Stimulated activated CD4-positive, alpha-beta T cell treated with anti-CD3 and anti-CD28 coated beads, TNF-alpha, amount 100 ng/mL, for 4 hours (primary cell): ENCODE data around the gene TBL1Y.
"Not testable (repeated sequence)": the region's sequence is repeated elsewhere in the genome, so short reads cannot be mapped to it uniquely, and the experiment has no call there.

Experiments used
- DNase-seq, 3 experiments: peaks; one replicate each; pipeline ENCODE4 v3.0.0-alpha.2; 2020; ENCODE audit warnings: low read depth in 3 of 3

The TBL1Y gene

DNA sequence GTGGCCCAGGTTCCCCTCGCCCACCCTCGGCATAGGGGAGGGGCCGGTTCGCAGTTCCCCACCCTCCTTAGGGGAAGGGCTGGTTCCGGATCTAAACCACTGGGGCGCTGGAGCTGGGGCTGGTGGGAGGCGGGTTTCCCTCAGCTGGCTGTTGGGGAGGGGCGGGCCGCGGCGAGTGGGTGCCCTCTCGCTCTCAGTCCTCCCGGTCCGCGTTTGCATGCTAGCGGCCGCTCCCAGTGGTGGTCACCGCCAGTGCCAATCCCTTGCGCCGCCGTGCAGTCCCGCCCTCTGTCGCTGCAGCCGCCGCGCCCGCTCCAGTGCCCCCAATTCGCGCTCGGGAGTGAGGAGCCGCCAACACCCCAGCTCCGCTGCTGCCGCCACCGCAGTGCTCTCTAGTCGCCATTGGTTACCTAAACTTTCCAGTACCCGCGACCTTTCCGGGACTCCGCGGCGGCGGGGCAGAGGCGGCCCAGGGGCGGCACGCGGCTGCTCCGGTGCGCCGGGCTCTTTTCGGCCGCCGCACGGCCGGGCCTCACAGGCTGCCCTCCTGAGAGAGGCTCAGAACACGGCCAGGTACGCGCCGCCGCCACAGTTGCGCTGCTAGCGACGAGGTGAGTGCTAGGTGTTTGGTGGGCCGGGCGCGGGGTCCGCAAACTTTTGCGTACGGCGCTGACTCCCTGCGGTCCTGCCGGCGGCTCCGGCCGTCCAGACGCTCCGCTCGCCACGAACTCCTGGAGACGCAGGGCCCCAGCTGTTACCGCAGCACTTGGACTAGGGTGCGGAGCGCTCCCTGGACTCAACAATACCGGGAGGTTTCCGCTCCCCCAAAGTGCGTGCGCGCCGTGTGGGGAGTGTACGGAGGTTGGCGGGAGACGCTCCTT is at the start of gene TBL1Y:
Gene TBL1Y, plus strand, starts transcription at position 326 of the 881 bp plus-strand sequence. CDS start 114,388 bp downstream, outside the sequence.
- DNase-seq = no peak

DNA sequence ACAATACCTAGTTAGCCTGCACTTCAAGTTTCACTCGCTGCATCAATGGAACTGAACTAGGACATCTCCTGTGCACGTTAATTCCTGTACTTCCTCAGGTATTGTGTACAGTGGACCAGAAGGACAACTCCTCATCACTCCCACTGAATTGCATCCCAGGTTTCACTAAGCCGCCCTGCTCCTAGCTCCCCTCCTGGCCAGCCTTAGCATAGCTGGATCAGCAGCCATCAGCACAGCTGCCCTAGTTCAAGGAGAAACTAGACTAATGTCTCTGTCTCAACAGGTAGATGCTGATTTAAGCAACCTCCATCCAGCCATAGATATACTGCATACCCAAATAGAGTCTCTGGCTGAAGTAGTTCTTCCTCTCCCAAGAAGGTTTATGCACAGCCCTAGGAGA is 16.0 kb upstream of the TBL1Y start:
- no peak for DNase-seq

DNA sequence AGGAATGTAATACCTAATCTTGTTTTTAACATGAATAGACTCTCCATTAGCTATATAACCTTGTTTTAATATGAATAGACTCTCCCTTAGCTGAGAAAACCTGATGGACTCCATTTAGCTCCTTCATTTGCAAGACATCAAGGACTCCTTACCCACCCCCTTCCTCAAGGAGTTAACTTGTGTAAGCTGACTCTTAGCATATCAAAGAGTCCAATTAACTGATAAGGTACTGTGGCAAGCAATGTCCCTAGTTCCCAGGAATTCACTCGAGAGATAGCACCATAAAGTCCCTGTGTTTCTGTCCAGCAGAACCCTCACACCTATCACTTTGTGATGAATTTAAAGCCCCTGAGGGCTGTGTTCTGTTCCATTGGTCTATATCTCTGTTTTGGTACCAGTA is 15.3 kb upstream of the TBL1Y start:
- DNase-seq = no peak

DNA sequence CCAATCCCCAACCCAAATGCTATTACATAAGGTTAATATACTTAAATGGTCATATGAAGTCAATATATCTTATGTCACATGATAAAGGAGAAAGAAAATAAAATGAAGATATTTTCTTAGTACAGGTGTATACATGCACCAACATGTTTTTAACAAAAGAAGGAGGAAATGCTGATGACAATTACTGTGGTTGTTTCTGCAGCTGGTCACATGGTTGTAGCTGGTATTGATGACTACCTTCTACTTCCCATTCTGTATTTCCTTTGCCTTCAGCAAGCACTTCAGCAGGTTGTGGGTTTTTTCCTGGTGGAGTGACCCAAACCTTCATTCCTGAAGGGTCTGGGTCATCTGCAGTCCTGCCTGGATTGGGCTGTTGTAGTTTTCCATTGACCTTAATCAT is 8.4 kb upstream of the TBL1Y start:
- not testable (repeated sequence) for DNase-seq

DNA sequence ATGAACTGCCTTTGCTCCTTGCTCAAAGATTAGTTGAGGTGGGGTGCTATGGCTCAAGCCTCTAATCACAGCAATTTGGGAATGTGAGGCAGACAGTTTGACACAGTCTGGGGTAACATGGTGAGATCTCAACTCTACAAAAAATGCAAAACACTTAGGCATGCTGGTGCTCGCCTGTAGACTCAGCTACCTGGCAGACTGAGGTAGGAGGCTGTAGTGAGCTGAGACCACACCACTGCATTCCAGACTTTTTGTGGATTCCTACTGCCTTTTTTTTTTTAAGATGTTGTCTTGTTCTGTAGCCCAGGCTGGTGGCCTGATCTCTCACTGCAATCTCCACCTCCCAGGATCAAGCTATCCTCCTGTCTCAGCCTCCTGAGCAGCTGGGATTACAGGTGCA is 2.9 kb upstream of the TBL1Y start:
- no peak for DNase-seq

DNA sequence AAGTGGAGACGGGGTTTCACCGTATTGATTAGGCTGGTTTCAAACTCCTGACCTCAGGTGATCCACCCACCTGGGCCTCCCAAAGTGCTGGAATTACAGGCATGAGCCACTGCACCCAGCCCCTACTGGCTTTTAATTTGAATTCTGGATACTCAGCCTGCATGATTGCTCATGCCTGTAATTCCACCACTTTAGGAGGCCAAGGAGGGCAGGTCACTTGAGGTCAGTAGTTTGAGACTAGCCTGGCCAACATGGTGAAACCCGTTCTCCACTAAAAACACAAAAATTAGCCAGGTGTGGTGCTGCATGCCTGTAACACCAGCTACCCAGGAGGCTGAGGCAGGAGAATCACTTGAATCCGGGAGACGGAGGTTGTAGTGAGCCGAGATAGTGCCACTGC is 2.5 kb upstream of the TBL1Y start:
- DNase-seq = not testable (repeated sequence)

DNA sequence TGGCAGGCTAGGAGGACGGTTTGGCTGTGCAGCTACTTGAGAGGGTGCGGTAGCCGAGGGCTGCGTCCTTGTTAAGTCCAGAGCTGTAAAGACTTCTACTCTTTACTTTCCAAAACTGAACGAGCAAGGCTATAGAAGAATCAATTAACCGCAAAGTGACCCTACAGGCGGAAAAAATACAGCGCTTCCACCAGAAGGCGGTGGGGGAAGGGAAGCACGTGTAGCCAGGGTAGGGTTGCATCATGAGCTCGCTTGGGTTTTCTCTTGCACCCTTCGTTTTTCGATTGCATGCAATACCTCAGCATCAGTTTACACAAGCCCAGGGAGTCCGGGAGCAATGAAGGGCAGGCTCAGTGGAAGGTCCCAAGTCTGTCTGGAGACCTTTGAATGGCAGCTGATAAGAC is 1.4 kb upstream of the TBL1Y start:
- no peak for DNase-seq

DNA sequence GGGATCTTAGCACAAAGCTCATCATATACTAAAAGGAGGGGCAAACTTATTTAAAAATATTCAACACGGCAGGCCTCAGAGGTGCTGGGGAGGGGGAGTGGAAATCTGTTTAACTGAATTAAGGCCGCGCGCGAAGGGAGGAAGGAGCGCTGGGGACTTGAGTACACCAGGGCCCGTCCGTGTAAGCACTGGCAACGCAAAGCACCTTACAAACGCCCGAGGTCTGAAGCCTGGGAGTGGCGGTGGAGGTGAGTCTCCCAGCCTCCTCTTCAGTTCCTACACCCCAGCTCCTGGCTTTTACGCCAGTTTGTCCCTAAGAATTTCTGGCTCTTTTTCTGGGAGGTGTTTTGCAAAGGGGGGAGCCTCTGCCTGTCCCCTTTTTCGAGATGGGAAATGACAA is 641 bp upstream of the TBL1Y start:
- DNase-seq = no peak

DNA sequence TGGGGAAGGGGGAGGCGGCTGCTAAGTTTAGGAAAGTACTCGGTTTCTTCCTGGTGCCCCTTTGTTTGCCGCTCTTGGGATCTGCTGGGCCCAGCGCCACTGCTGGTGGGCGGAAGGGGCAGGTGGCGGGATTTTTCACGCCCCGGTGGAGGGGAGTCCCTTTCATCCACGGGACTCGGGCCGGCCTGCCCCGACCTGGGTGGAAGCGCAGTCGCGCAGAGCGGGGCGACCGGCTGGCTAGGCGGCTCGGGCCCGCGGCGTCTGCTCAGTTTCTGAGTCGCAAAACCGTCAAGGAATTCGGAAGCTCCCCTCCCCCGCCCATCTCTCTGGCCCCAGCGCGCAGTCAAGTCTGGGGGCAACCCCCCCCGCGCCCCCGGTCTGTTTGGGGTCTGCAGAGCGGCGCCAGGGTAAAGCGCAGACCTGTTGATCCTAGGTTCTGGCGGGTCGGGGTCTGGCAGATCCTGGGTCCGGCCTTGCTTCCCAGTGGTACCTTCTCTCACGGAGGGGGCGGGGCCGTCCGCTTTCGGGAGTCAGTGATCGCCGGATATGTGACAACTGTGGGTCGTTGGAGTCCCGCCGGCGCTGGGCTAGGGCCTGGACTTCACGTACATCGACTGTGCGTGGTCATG is 870 bp downstream of the TBL1Y start, which contains the start of gene AMELY:
Gene AMELY, minus strand, starts transcription at position 500 of the 629 bp plus-strand sequence. CDS start 39,144 bp downstream, outside the sequence.
- DNase-seq = no peak

DNA sequence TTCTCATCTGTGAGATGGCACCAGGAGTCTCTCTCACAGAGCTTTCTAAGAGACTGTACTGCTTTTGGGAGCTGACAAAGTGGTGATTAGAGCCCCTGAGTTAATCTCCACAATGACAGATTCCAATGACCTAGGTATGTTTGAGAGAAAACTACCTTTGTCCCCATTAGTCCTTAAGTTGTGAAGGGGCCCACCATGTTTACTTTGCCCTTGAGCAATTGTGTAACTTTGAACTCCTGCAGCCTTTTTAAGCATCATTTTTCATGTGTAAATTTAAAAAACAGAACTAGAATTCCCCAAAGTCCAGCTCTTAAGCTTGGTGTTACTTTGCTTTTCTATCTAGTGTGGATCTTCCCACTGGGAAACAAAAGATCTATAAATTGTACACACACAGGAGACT is 2.9 kb downstream of the TBL1Y start:
- DNase-seq = no peak

DNA sequence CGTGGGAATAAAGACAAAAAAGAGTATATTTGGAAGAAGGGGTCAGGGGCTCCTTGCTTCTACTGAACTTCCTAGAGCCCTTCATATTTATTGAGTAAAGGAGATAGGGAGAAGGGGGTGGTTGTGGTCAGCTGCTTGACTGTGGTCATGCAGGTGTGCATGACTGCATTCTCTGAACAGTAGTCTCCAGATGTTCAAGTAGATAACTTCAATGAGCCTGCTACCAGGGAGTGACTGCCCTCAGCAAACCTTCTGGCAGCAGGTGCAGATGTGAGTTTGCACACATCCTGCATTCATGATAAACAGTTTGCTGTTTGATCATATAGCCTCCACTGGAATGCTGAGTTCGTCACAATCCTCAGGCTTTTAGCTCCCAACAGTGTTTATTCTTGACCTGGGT is 10.6 kb downstream of the TBL1Y start:
- no peak for DNase-seq

DNA sequence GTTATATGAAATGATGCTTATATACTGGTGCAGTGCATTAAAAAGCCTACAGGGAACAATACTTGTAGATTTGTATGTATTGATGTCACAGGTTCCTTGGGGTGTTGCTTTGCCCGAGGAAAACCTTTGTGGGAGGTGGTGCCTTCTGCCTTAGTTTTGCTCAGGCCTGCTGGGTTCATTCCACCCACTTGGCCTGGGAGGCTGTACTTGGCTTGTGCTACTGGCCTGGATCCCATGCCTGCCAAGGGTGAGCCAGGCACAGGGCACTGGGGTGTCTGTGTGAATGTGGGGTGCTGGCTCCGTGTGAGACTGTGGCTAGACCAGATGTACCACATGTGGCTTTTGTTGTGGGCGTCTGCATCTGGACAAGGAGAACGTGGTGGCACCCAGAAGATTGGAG is 17.8 kb downstream of the TBL1Y start:
- DNase-seq = no peak

DNA sequence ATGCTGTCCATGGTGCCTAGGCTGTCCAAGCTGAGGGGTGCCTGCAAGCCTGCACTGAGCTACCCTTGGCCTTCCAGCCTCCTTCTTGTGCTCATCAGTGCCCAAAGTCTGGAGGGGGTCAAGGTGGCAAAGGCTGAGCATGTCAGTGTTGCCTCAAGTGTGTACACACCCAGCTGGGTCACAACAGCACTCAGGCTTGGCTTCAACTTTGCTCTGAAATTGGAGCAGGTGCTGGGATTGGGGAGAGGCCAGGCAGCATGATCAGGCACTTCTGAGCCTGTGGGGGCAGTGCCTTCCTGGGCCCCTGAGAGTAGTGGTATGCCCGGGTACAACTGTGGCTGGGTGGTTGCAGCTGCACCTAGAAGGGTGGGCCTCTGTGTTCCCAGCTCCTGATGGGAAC is 18.7 kb downstream of the TBL1Y start:
- DNase-seq = no peak

DNA sequence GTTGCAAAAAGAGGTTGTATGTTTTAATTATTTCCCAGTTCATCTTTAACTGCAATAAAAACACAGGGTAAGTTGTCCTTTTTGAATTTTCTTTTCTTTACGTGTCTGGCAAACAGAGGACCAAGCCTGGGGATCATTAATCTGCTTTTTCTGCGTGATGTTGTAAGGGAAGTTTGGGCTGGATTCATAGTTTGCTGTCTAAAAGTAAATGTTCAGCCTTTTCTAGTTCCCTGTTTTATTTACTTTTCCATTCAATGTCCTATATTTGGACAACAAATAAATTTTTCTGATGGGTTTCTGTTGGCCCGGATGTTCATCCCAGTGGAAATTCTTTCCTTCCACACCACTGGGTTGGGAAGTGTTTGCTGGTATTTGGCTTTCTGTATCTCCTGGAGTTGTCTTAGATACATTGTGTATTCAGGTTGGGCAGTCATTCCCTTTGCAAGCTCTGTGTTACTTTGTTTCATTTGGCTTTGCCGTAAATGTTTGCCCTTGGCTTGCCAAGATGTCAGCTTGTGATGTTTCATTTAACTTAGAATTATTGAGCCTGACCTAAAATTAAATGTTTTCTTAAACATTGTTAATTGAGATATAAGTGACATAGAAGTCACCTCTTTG is 21.4 kb downstream of the TBL1Y start:
- DNase-seq = no peak

DNA sequence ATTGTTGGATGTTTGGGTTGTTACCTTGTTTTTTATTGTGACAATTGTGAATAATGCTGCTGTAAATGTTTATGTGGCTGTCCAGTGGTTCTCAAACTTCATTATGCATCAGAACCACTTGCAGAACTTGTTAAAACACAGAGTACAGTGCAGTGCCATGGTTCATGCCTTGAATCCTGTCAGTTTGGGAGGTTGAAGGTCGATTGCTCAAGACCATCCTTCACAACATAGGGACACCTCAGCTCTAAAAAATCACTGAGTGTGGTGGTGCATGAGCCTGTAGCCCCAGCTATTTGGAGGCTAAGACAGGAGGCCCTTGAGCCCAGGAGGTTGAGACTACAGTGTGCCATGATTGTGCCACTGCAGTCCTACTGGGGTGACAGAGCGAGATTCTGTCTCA is 25.0 kb downstream of the TBL1Y start:
- DNase-seq = no peak

DNA sequence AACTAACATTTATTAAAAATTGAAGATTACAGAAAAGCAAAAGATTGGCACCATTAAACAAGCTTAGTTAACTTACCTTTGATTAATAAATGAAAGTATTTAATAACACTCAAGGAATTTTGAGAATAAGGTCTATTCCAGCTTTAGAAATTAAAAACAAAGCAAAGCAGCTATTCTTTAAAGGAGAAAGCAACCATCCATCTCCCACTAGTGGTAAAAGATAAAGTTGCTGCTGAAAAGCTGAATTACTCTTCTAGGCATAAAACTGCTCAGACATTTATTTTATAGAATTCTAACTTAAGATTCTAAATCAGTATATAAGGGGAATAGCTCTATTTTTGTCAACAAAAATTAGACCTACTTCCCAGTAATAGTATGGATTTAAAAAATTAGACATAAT is 37.2 kb downstream of the TBL1Y start:
- no peak for DNase-seq

DNA sequence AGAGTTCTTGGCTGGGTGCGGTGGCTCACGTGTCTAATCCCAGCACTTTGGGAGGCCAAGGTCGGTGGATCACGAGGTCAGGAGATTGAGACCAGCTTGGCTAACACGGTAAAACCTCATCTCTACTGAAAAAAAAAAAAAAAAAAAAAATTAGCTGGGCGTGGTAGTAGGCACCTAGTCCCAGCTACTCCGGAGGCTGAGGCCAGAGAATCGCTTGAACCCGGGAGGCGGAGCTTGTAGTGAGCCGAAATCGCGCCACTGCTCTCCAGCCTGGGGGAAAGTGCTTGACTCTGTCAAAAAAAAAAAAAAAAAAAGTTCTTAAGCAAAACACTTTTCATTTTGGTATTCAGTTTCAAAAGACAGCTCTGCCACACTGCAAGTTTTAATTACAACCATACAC is 37.9 kb downstream of the TBL1Y start:
- DNase-seq = no peak

DNA sequence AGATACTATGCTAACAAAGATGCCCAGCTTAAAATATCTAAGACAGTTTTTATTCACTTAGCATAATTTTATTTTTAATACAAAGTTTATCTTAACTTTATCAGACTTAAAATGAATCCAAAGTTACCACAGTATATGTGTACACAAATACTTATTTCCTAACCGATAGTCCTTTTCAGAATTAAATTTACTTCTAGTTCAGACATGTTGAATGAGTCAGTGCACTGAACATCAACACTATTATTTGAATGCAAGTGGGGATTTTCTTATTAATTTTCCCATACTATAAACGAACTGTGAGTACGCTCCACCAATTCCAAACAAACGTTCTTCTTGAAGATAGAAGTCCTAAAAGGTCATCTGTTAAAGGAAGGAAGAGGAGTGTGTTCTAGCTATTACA is 39.5 kb downstream of the TBL1Y start:
- no peak for DNase-seq

DNA sequence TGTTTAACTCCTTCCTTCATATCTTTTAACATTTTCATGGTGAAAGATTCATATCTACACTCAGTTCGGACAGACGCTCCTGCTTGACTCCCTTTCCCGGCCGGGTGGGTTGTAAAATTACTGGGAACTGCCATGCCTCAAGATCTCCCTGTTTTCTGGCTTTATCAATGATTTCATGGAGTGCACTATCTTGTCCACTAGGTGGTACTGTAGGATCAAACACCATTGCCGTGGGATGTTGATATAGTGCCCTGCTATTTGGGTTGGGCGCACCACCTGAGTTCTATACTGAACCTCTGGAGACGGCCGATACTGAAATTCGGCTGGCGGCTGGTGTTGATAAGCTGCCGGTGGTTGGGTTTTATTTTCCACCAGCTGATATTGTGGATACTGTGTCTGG is 54.2 kb downstream of the TBL1Y start:
- no peak for DNase-seq

DNA sequence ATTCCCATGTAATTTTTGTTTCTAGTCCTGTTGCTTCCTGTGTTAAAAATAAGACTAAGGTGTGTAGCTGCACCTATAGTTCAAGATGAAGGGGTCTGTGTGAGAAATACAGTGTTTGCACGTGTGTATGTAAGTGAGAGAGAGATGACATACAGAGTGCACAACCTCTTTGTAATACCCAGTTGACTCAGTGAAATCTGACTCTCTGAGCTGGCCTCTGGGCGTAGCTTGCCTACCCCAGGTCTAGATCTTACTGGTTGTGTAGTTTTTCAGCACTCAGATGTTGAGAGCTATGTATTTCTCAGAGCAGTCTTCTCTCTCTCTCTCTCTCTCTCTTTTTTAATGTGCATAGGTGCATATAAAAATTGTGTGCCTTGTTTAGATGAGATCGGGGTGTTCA is 56.0 kb downstream of the TBL1Y start:
- no peak for DNase-seq

DNA sequence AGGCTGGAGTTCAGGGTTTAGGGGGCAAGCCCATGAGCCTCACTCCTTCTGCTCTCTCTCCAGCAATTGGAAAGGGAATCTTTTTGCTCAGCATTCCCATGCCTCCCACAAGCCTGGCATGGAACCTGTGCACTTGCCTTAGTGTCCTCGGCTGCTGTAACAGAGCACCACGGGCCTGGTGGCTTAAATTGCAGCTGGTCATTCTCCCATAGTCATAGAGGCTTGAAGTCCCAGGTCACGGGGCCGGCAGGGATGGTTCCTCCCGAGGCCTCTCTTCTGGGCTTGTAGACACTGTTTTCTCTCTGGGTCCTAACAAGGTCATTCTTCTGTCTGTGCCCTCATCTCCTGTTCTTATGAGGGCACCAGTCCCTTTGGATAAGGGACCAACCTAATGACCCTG is 57.2 kb downstream of the TBL1Y start:
- no peak for DNase-seq

DNA sequence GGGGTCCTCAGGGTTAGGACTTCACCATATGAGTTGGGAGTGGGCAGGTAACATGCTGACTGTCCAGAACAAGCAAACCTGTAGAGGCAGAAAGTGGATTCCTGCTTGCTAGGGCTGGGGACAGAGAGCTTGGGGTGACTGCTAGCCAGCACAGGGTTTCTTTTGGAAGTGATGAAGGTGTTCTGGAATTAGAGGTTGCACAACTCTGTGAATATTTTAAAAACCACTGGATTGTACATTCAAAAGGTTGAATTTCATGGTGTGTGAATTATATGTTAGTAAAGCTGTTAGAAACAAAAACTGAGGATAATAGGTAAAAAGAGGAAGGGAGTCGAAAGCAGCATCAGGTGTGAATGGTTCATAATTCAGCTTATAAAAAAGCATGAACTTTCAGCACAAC is 57.7 kb downstream of the TBL1Y start:
- DNase-seq = no peak
